ENCODE results near the gene FBXW11.

Gene FBXW11

GRCh38 chr5:172015346-172015745, 8.9 kb upstream of the FBXW11 start:
- no peak for DNase-seq

GRCh38 chr5:172010278-172010677, 3.8 kb upstream of the FBXW11 start:
- no peak for DNase-seq

- DNase-seq: peak in 3 of 4 experiments; percentile 17 to 28 (median 23)
Observed at GRCh38 chr5:172009536-172010270, 3.3 kb upstream of the FBXW11 start.

GRCh38 chr5:172008689-172009141, 2.3 kb upstream of the FBXW11 start:
- no peak for DNase-seq

- DNase-seq: no peak
Observed at GRCh38 chr5:172008111-172008455, 1.6 kb upstream of the FBXW11 start.

GRCh38 chr5:172007175-172008110, 1.0 kb upstream of the FBXW11 start:
- peak; percentile 18 to 49 (median 30) for DNase-seq

- peak in 3 of 4 experiments; percentile 9 to 42 (median 20) for DNase-seq
Observed at GRCh38 chr5:172005708-172006320, 624 bp downstream of the FBXW11 start.

- peak; percentile 64 to 86 (median 68) for DNase-seq
Observed at GRCh38 chr5:172004824-172005237, 1.6 kb downstream of the FBXW11 start.

GRCh38 chr5:172003746-172004145, 2.7 kb downstream of the FBXW11 start:
- DNase-seq: peak in 2 of 4 experiments; percentile 11 to 25

- peak in 2 of 4 experiments; percentile 12 to 17 for DNase-seq
Observed at GRCh38 chr5:172002840-172003512, 3.5 kb downstream of the FBXW11 start.

- DNase-seq: peak in 2 of 4 experiments; percentile 12 to 21
Observed at GRCh38 chr5:172002310-172002709, 4.1 kb downstream of the FBXW11 start.

- peak in 3 of 4 experiments; percentile 15 to 45 (median 40) for DNase-seq
Observed at GRCh38 chr5:171999877-172000276, 6.6 kb downstream of the FBXW11 start.

- no peak for DNase-seq
Observed at GRCh38 chr5:171999100-171999499, 7.3 kb downstream of the FBXW11 start.

GRCh38 chr5:171997011-171997410, 9.4 kb downstream of the FBXW11 start:
- no peak for DNase-seq

- DNase-seq: no peak
Observed at GRCh38 chr5:171992813-171993212, 13.6 kb downstream of the FBXW11 start.

GRCh38 chr5:171992305-171992704, 14.1 kb downstream of the FBXW11 start:
- DNase-seq: no peak

GRCh38 chr5:171990713-171991015, 15.8 kb downstream of the FBXW11 start:
- no peak for DNase-seq

GRCh38 chr5:171989946-171990712, 16.3 kb downstream of the FBXW11 start:
- peak in 2 of 4 experiments; percentile 46 to 47 for DNase-seq

- no peak for DNase-seq
Observed at GRCh38 chr5:171989276-171989675, 17.2 kb downstream of the FBXW11 start.

- no peak for DNase-seq
Observed at GRCh38 chr5:171986772-171987171, 19.7 kb downstream of the FBXW11 start.

- no peak for DNase-seq
Observed at GRCh38 chr5:171984748-171985419, 21.6 kb downstream of the FBXW11 start.

All from suppressor macrophage (primary cell).